Limb (tissue), 2 donors: ENCODE results near the gene DHRS7C.

Source experiments
- DNase-seq, 2 donors: peaks; one replicate each; pipeline ENCODE4 v3.0.0-alpha.2; 2016; ENCODE audit errors: extremely low spot score in 2 of 2

The DHRS7C gene

DNA sequence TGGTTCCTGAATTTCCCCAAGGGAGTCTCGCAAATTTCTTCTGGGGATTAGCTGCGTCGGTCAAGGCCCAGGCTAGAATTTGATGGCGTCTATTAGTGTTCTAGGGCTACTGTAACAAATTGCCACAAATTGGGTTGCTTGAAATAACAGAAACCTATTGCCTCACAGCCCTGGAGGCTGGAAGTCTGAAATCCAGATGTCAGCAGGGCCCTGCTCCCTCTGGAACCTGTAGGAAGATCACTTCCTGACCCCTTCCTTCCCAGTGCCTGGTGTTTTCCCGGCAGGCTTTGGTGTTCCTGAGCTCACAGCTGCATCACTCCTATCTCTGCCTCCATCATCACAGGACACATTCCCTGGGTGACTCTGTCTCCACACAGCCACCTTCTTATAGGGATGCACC lies 24.4 kb downstream of the DHRS7C start:
- no peak for DNase-seq

DNA sequence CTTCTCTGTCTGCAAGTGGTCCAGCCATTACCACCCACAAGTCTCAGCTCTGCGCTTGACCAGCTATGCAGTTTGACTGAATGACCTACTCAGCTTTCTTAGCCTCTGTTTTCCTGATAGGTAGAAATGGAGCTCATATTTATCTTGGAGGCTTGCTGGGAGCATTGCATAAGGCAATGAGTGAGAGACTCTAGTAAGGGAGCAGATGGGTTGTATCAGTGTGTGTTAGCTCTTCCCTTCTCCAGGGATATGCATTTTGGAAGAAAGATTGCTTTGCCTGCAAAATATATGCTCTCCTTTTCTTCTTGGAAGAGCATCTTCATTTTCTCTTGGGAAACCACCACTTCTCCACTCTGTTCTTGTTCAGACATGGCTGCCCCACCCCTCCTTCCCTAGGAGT lies 26.1 kb downstream of the DHRS7C start:
- DNase-seq: no peak

DNA sequence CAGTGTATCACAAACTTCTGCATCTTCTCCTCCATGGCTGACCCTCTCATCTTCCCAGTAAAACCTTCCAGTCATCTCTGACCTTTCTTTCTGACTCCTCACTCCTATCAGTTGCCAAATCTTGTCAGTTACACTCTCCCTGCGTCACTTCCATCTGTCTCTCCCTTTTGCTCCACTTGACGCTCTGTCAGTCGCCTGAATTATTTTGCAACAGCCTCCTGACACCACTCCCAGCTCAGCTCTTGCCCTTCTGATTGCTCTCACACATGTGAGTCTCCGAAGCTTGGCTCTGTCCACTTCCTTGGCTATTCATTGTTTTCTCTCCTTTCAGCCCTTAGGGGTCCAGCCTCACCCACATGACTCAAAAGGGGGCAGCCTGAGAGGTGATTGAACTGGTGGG lies 27.7 kb downstream of the DHRS7C start:
- no peak for DNase-seq

DNA sequence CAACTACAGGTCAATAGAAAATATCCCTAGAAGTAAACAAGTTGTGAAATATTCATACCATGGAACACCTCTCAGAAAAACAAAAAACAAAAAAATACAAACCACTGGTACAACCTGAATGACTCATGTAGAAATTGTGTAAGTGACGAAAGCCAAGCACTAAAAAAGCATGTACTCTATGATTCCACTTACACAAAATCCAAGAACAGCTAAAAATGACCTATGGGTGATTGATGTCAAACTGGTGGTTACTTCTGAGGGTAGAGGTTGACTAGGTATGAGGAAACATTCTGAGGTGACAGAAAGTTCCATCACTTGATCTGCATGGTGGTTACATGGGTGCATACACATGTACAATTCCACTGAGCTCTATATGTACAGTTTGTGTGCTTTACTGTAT lies 31.1 kb downstream of the DHRS7C start:
- no peak for DNase-seq

- DNase-seq: no peak
Observed at GRCh38 chr17:9755083-9755482, 36.3 kb downstream of the DHRS7C start.

GRCh38 chr17:9750524-9750923 lies 40.9 kb downstream of the DHRS7C start:
- DNase-seq: no peak

DNA sequence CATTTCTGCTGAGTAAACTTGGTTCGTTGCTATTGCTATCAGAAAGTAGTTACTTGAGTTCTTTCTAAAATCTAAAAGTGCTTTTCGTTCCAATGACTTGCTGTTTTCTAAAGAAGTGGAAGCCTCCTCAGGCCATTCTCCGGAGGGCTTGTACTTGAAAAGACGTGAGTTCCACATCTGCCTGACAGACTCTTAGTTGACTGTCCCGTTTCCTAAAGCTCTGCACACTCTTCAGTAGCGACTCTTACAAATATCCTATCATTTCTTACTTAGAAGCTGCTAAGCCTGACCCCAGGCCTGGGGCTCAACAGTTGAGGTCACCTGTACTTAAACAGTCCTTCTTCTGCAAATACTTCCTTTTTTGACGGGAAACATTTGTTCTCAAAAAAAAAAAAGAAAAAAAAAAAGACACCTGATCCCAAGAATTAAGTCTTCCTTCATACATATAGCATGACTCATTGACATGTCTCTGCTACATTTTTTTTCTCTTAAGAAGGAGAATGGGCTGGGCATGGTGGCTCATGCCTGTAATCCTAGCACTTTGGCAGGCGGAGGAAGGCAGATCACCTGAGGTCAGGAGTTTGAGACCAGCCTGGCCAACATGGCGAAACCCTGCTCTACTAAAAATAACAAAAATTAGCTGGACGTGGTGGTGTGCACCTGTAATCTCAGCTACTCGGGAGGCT lies 61.5 kb downstream of the DHRS7C start:
- DNase-seq: no peak

- DNase-seq: peak in 1 of 2 donors; percentile 61
Observed at GRCh38 chr17:9729034-9729650, 62.2 kb downstream of the DHRS7C start.

- no peak for DNase-seq
Observed at GRCh38 chr17:9728564-9728963, 62.8 kb downstream of the DHRS7C start.

GRCh38 chr17:9728005-9728404 lies 63.4 kb downstream of the DHRS7C start:
- DNase-seq: no peak

DNA sequence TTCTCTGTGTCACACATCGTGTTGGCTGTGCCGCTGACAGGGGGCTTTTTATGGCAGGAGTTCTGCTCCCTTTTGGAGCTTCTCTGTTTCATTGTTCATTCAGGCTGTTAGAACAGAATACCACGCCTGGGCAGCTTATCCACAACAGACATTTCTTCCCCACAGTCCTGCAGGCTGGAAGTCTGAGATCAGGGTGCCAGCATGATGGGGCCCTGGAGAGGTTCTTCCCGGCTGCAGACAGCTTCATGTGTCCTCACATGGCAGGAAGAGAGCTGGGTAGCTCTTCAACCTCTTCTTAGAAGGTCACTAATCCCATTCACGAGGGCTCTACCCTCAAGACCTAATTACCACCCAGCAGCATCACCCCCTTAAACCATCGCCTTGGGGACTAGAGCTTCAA lies 65.1 kb downstream of the DHRS7C start:
- DNase-seq: no peak

GRCh38 chr17:9725575-9725974 lies 65.8 kb downstream of the DHRS7C start:
- DNase-seq: peak in 1 of 2 donors; percentile 55
